GM21529 (cell line): ENCODE results near the gene RNF145.
"Not testable (repeated sequence)": the region's sequence is repeated elsewhere in the genome, so short reads cannot be mapped to it uniquely, and the experiment has no call there.

Experiments
- ATAC-seq: cut with Tn5 transposase; IDR thresholded peaks from one replicate; pipeline ENCODE4 v1.9.1; 2021; ENCODE audit not compliant: unreplicated experiment

The RNF145 gene

GRCh38 chr5:159121061-159121460 is 88.3 kb downstream of the RNF145 start:
- no peak for ATAC-seq

- peak; percentile 47 for ATAC-seq
These were observed 88.9 kb downstream of the RNF145 start for GRCh38 chr5:159120446-159120845.

- ATAC-seq = not testable (repeated sequence)
These were observed 89.5 kb downstream of the RNF145 start for GRCh38 chr5:159119842-159120241.

GRCh38 chr5:159118958-159119659 is 90.2 kb downstream of the RNF145 start:
- not testable (repeated sequence) for ATAC-seq

- no peak for ATAC-seq
These were observed 95.9 kb downstream of the RNF145 start for GRCh38 chr5:159113405-159113804.

GRCh38 chr5:159112436-159112835 is 96.9 kb downstream of the RNF145 start:
- no peak for ATAC-seq
